HepG2 (cell line): ENCODE measurements around the gene SDR42E2. TPM values are rescaled to one million over a fixed set of nuclear protein-coding genes. Genes with fewer than 3 reads are reported as not detected.

Experiments used
- ATAC-seq: fragments of 200-7000 bp; cut with Tn5 transposase; 3 replicates; pipeline ENCODE4 v1.9.1; 2020; ENCODE audit warnings: mild to moderate bottlenecking, moderate library complexity
- BruUV-seq: library from RNA; stranded (reverse); fragments of 400-500 nt; replicated peaks from 2 replicates; lab custom pipeline; 2021; lab: Mats Ljungman, UMichigan
- CTCF ChIA-PET: fragments of 300-600 bp; formaldehyde crosslinking; extraction: SDS; loops from one replicate; lab custom pipeline; 2021; ENCODE audit warnings: low total read pairs, inconsistent platforms, low intra/inter-chr PET ratio; lab: Yijun Ruan, JAX
- POLR2A ChIA-PET: fragments of 350-600 bp; sonication (Branson Sonifier 250); formaldehyde crosslinking; loops from one replicate; lab custom pipeline; 2020; ENCODE audit warnings: antibody characterized with exemption, inconsistent platforms; lab: Yijun Ruan, JAX
- DNase-seq: peaks from one replicate; pipeline ENCODE4 v3.0.0-alpha.2; 2015; ENCODE audit warnings: low spot score
- FAIRE-seq: peaks from 3 replicates; lab custom pipeline; 2011; peaks lifted over from hg19 to GRCh38; lab: Jason Lieb, UNC
- H2AFZ ChIP-seq: one replicate; pipeline ENCODE4 v1.6.1; 2011; ENCODE audit warnings: low read length, inconsistent platforms
- H3K27ac ChIP-seq: fragments of 300-600 bp; 3 replicates; pipeline ENCODE4 v1.8.0; 2011; ENCODE audit warnings: mixed run types, mild to moderate bottlenecking, mixed read lengths, low read length, inconsistent platforms; ENCODE audit not compliant: insufficient read depth; ENCODE audit errors: extremely low read length
- H3K27me3 ChIP-seq, 2 experiments: fragments of 200-600 bp in 1 of 2; 2 replicates in 1 of 2; 3 replicates in 1 of 2; pipeline versions ENCODE4 v1.6.0 to v1.8.0; 2011; ENCODE audit warnings: low read length in 2 of 2, mild to moderate bottlenecking in 2 of 2, moderate library complexity in 2 of 2, inconsistent platforms in 1 of 2; ENCODE audit not compliant: insufficient read depth in 2 of 2, control insufficient read depth in 1 of 2
- H3K36me3 ChIP-seq, 2 experiments: fragments of 200-600 bp in 1 of 2; replicated peaks in 1 of 2; 2 replicates in 1 of 2; 3 replicates in 1 of 2; pipeline versions ENCODE4 v1.5.1 to v1.8.0; 2011; ENCODE audit warnings: low read length in 2 of 2, inconsistent platforms in 1 of 2; ENCODE audit not compliant: insufficient read depth in 2 of 2, control insufficient read depth in 1 of 2
- H3K4me1 ChIP-seq: 2 replicates; pipeline ENCODE4 v1.5.1; 2012; ENCODE audit warnings: low read length, inconsistent platforms; ENCODE audit not compliant: insufficient read depth
- H3K4me2 ChIP-seq: 2 replicates; pipeline ENCODE4 v1.6.0; 2011; ENCODE audit warnings: low read depth, low read length, inconsistent platforms
- H3K4me3 ChIP-seq, 3 experiments: fragments of 200-600 bp in 1 of 3; sonication (generic), shearing (Covaris generic) in 1 of 3; replicated peaks in 1 of 3; 2 replicates each; pipeline ENCODE4 v1.5.1; 2011 to 2016; ENCODE audit warnings: low read length in 3 of 3, inconsistent platforms in 2 of 3, low read depth in 2 of 3, mild to moderate bottlenecking in 2 of 3, control low read depth in 1 of 3, mixed read lengths in 1 of 3; ENCODE audit not compliant: insufficient read depth in 1 of 3
- H3K79me2 ChIP-seq: one replicate; pipeline ENCODE4 v1.6.1; 2011; ENCODE audit warnings: low read length, inconsistent platforms; ENCODE audit not compliant: insufficient read depth
- H3K9ac ChIP-seq: 2 replicates; pipeline ENCODE4 v1.6.0; 2011; ENCODE audit warnings: mild to moderate bottlenecking, low read depth, low read length, inconsistent platforms; ENCODE audit not compliant: insufficient read depth
- H3K9me3 ChIP-seq: 2 replicates; pipeline ENCODE4 v1.5.1; 2012; ENCODE audit warnings: mild to moderate bottlenecking, low read length
- H4K20me1 ChIP-seq: 2 replicates; pipeline ENCODE4 v1.6.0; 2011; ENCODE audit warnings: inconsistent platforms, mild to moderate bottlenecking, low read length, moderate library complexity; ENCODE audit not compliant: insufficient read depth
- IRX3 ChIP-seq: sonication (generic); formaldehyde crosslinking; IDR thresholded peaks from 2 replicates; pipeline ENCODE4 v1.8.1; 2023; ENCODE audit warnings: mild to moderate bottlenecking, low read depth, missing genetic modification reagents, borderline replicate concordance
- KDM3A ChIP-seq: IDR thresholded peaks from 2 replicates; pipeline ENCODE4 v1.6.1; 2018; ENCODE audit warnings: low read depth, missing compliant biosample characterization
- MAZ ChIP-seq, 2 experiments: sonication (generic) in 1 of 2; formaldehyde crosslinking in 1 of 2; IDR thresholded peaks; 2 replicates each; pipeline versions ENCODE4 v1.5.0 to v1.6.1; 2012 to 2020; ENCODE audit warnings: low read depth in 2 of 2, mild to moderate bottlenecking in 2 of 2, borderline replicate concordance in 1 of 2, improper control_type of control experiment in 1 of 2, low read length in 1 of 2, missing genetic modification reagents in 1 of 2, moderate library complexity in 1 of 2
- MIER3 ChIP-seq: IDR thresholded peaks from 2 replicates; pipeline ENCODE4 v1.6.1; 2016; ENCODE audit warnings: missing compliant biosample characterization, borderline replicate concordance
- RAD21 ChIP-seq: fragments of 450-650 bp; formaldehyde crosslinking; IDR thresholded peaks from 2 replicates; pipeline ENCODE4 v1.5.0; 2020; ENCODE audit warnings: mild to moderate bottlenecking
- TBP ChIP-seq: sonication (generic); formaldehyde crosslinking; IDR thresholded peaks from 2 replicates; pipeline ENCODE4 v1.5.0; 2020; ENCODE audit warnings: missing genetic modification reagents
- ZFP62 ChIP-seq: sonication (generic); formaldehyde crosslinking; IDR thresholded peaks from 2 replicates; pipeline ENCODE4 v1.4.0; 2020; ENCODE audit warnings: missing genetic modification reagents
- ZMYM4 ChIP-seq: sonication (generic); formaldehyde crosslinking; IDR thresholded peaks from 2 replicates; pipeline ENCODE4 v1.8.1; 2023; ENCODE audit warnings: mild to moderate bottlenecking, missing genetic modification reagents
- ZNF451 ChIP-seq: sonication (generic); formaldehyde crosslinking; IDR thresholded peaks from 2 replicates; pipeline ENCODE4 v1.5.0; 2020; ENCODE audit warnings: mild to moderate bottlenecking, missing genetic modification reagents
- WGBS: methylation state at CpG from one replicate; pipeline ENCODE4 v1.1.6; 2017; ENCODE audit warnings: low lambda C conversion rate; 5-methylcytosine and 5-hydroxymethylcytosine counted together
- in situ Hi-C: cut with HindIII; loops from 2 replicates; pipeline ENCODE4 v1.10.0; 2017; ENCODE audit warnings: low pct_unique_long_range_greater_than_20kb; ENCODE audit not compliant: extremely low pct_ligation_motif_present
- intact Hi-C: fragments of 100-400 bp; cut with micrococcal nuclease; formaldehyde crosslinking; loops from one replicate; pipeline ENCODE4 v1.10.0; 2022; ENCODE audit not compliant: unreplicated experiment
- polyA plus RNA-seq, 8 experiments: library from polyadenylated mRNA; depleted of rRNA in 3 of 8; stranded (reverse) in 7 of 8; unstranded in 1 of 8; fragments of >200 nt; fragmentation: Illumina TruSeq in 4 of 8; extraction: Trizol in 4 of 8; gene quantifications; 2 replicates each; pipeline versions ENCODE4 v1.2.1 to v1.2.3, GENCODE V29; 2011 to 2016; ENCODE audit warnings: low read depth in 4 of 8, missing spikeins in 1 of 8, mixed read lengths in 1 of 8; ENCODE audit not compliant: insufficient read depth in 1 of 8
- total RNA-seq, 5 experiments: library from RNA; depleted of rRNA; stranded (reverse); fragments of >200 nt; fragmentation: Illumina TruSeq; extraction: Trizol; gene quantifications; 2 replicates each; pipeline ENCODE4 v1.2.3, GENCODE V29; 2016; ENCODE audit warnings: low read depth in 1 of 5
- TF ChIP-seq, protein P1 (sequence below), 2 experiments: sonication (generic) in 1 of 2; formaldehyde crosslinking in 1 of 2; IDR thresholded peaks; 2 replicates each; pipeline versions ENCODE4 v1.4.0 to v1.6.1; 2018 to 2020; ENCODE audit warnings: missing genetic modification reagents in 2 of 2, borderline replicate concordance in 1 of 2, low read depth in 1 of 2, mild to moderate bottlenecking in 1 of 2, missing biosample characterization in 1 of 2
- TF ChIP-seq, protein P2 (sequence below): sonication (generic); formaldehyde crosslinking; conservative IDR thresholded peaks from 2 replicates; pipeline ENCODE4 v1.8.1; 2023; ENCODE audit warnings: missing genetic modification reagents
- TF ChIP-seq, protein P3 (sequence below): sonication (generic); formaldehyde crosslinking; conservative IDR thresholded peaks from 2 replicates; pipeline ENCODE4 v1.8.0; 2022; ENCODE audit warnings: mild to moderate bottlenecking, moderate library complexity, missing genetic modification reagents
- TF ChIP-seq, protein P4 (sequence below): sonication (generic); formaldehyde crosslinking; IDR thresholded peaks from 2 replicates; pipeline ENCODE4 v1.4.0; 2020; ENCODE audit warnings: missing genetic modification reagents; ENCODE audit errors: not compliant biosample characterization
- TF ChIP-seq, protein P5 (sequence below): sonication (generic); formaldehyde crosslinking; IDR thresholded peaks from 2 replicates; pipeline ENCODE4 v1.5.0; 2020; ENCODE audit warnings: missing genetic modification reagents

SDR42E2 gene
- total and polyA plus RNA-seq, 2 of the 13 experiments (the other 11 are each of a cell fraction or from before 2014, with no cell fraction given) = 0.05 to 0.11 TPM

DNA sequence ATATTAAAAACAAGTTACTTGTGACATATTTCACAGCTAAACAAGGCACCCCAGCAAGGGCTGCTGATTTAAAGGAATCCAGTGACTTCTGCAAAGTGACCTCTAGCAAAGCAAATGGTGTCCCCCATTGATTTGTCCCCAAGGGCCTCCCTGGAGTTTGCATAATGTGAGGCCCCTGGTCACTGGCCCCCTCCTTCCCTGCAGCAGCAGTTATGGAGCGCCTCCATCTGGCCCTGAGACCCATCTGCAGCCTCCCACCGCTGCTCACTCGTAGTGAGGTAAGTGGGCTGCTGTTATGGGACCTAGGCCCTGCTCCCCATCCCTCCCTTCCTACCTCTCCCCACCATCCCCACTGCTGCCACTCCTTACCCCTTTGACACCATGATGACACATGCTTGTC lies 24.2 kb downstream of the SDR42E2 start (continued):
- peak; percentile 66 for TF ChIP-seq RAD21 (CRISPR knock-in tag)
- TF ChIP-seq KDM3A (CRISPR knock-in tag) = 0 out of 2 replicates have a peak, but pooled peaks have one; percentile 51
- TF ChIP-seq, protein P1, sequence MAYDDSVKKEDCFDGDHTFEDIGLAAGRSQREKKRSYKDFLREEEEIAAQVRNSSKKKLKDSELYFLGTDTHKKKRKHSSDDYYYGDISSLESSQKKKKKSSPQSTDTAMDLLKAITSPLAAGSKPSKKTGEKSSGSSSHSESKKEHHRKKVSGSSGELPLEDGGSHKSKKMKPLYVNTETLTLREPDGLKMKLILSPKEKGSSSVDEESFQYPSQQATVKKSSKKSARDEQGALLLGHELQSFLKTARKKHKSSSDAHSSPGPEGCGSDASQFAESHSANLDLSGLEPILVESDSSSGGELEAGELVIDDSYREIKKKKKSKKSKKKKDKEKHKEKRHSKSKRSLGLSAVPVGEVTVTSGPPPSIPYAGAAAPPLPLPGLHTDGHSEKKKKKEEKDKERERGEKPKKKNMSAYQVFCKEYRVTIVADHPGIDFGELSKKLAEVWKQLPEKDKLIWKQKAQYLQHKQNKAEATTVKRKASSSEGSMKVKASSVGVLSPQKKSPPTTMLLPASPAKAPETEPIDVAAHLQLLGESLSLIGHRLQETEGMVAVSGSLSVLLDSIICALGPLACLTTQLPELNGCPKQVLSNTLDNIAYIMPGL (CRISPR knock-in tag; IDR thresholded peaks at IDR 0.05; ENCODE audit: borderline replicate concordance in 1 of 2, low read depth in 1 of 2) = 0 out of 4 replicates have a peak, but pooled peaks of 1 of the 2 experiments have one; percentile 64
- peak; percentile 73; the same call in 1 of the 2 replicates for TF ChIP-seq MAZ (IDR thresholded peaks at IDR 0.05; ENCODE audit: borderline replicate concordance, low read depth, low read length)
- TF ChIP-seq MAZ (CRISPR knock-in tag; IDR thresholded peaks at IDR 0.05; ENCODE audit: low read depth) = no peak
- TF ChIP-seq, protein P2, sequence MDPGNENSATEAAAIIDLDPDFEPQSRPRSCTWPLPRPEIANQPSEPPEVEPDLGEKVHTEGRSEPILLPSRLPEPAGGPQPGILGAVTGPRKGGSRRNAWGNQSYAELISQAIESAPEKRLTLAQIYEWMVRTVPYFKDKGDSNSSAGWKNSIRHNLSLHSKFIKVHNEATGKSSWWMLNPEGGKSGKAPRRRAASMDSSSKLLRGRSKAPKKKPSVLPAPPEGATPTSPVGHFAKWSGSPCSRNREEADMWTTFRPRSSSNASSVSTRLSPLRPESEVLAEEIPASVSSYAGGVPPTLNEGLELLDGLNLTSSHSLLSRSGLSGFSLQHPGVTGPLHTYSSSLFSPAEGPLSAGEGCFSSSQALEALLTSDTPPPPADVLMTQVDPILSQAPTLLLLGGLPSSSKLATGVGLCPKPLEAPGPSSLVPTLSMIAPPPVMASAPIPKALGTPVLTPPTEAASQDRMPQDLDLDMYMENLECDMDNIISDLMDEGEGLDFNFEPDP (CRISPR knock-in tag) = 0 out of 2 replicates have a peak, but pooled peaks have one; percentile 73
- TF ChIP-seq ZMYM4 (CRISPR knock-in tag) = peak; percentile 39; the same call in 1 of the 2 replicates

DNA sequence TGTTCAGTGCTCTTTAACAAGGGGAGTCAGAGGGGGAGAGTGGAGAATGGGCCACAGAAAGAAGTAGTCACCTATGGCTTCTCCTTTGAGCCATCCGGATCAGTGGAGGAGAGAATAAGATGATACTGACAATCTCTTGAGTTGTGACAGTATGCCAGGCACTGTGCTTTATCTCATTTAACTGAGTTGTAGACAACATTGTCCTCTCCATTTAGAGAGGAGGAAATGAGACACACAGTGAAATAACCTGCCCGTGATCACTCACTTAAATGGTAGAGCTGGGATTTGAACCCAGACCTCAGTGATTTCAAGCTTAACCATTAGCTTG lies 25.9 kb downstream of the SDR42E2 start:
- FAIRE-seq (no peak), ATAC-seq (no peak), DNase-seq (no peak)
- Histone ChIP-seq H3K36me3 (no peaks in the 10 kb centered on the region), H2AFZ (no peak overlapping the region), H3K27me3 (no peaks in the 10 kb centered on the region; a peak in 2 of 5 replicates), H3K4me3 (no peak overlapping the region), H3K27ac (no peak overlapping the region), H3K4me2 (peak overlapping the region; percentile 99), H3K9me3 (no peaks in the 10 kb centered on the region), H4K20me1 (no peaks in the 10 kb centered on the region), H3K4me1 (peaks cover 44% of the 10 kb centered on the region), H3K9ac (no peak overlapping the region), H3K79me2 (no peaks in the 10 kb centered on the region)
- ChIA-PET POLR2A (interaction anchor here (0.6 to 7.3 kb wide), 8 partner anchors 13 to 236 kb away, joined by 3 to 68 read pairs (median 4); partner anchors contain the start of genes MOSMO, POLR3E and UQCRC2), CTCF (interaction anchor here (1.2 to 2.8 kb wide), 3 partner anchors 109 to 187 kb away, joined by 3 to 33 read pairs (median 9); partner anchors contain the start of genes PDZD9 and POLR3E)
- in situ Hi-C loops = loop anchor here (5.0 kb wide), 2 partner anchors 66 to 191 kb away; no protein-coding TSS in a partner anchor
- WGBS = 77% methylated on average over 2 of the region's 2 CpGs
- no TSS peak for BruUV-seq
- intact Hi-C loops = loop anchor here (1.0 kb wide), 4 partner anchors 89 to 237 kb away; partner anchors contain the start of gene PDZD9
- TF ChIP-seq ZMYM4 (CRISPR knock-in tag) = no peak
- 0 out of 2 replicates have a peak, but pooled peaks have one; percentile 35 for TF ChIP-seq IRX3 (CRISPR knock-in tag)
- no peak for TF ChIP-seq ZNF451
- TF ChIP-seq, protein P3, sequence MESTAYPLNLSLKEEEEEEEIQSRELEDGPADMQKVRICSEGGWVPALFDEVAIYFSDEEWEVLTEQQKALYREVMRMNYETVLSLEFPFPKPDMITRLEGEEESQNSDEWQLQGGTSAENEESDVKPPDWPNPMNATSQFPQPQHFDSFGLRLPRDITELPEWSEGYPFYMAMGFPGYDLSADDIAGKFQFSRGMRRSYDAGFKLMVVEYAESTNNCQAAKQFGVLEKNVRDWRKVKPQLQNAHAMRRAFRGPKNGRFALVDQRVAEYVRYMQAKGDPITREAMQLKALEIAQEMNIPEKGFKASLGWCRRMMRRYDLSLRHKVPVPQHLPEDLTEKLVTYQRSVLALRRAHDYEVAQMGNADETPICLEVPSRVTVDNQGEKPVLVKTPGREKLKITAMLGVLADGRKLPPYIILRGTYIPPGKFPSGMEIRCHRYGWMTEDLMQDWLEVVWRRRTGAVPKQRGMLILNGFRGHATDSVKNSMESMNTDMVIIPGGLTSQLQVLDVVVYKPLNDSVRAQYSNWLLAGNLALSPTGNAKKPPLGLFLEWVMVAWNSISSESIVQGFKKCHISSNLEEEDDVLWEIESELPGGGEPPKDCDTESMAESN (CRISPR knock-in tag) = 0 out of 2 replicates have a peak, but pooled peaks have one; percentile 4
- TF ChIP-seq, protein P4, sequence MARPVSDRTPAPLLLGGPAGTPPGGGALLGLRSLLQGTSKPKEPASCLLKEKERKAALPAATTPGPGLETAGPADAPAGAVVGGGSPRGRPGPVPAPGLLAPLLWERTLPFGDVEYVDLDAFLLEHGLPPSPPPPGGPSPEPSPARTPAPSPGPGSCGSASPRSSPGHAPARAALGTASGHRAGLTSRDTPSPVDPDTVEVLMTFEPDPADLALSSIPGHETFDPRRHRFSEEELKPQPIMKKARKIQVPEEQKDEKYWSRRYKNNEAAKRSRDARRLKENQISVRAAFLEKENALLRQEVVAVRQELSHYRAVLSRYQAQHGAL (CRISPR knock-in tag) = peak; percentile 42
- TF ChIP-seq TBP = 0 out of 2 replicates have a peak, but pooled peaks have one; percentile 76
- TF ChIP-seq ZFP62 (CRISPR knock-in tag) = 0 out of 2 replicates have a peak, but pooled peaks have one; percentile 44
- TF ChIP-seq, protein P5, sequence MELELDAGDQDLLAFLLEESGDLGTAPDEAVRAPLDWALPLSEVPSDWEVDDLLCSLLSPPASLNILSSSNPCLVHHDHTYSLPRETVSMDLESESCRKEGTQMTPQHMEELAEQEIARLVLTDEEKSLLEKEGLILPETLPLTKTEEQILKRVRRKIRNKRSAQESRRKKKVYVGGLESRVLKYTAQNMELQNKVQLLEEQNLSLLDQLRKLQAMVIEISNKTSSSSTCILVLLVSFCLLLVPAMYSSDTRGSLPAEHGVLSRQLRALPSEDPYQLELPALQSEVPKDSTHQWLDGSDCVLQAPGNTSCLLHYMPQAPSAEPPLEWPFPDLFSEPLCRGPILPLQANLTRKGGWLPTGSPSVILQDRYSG = 0 out of 2 replicates have a peak, but pooled peaks have one; percentile 30
- TF ChIP-seq MIER3 (CRISPR knock-in tag) = no peak
